NCI-H748 treated with DMSO at 0.1 percent for 48 hours (cell line): Measurements from ENCODE around the gene SPINK7.
A peak's percentile ranks its signal among the peaks of the same experiment; 100 is the strongest.
"Not testable (repeated sequence)": the region's sequence is repeated elsewhere in the genome, so short reads cannot be mapped to it uniquely, and the experiment has no call there.

Experiments
- DNase-seq: peaks from one replicate; lab custom pipeline; 2025; lab: John Stamatoyannopoulos, UW

Gene SPINK7

GRCh38 chr5:148312153-148312552 lies at the start of gene SPINK7:
Gene SPINK7 (plus strand): TSS chr5:148312423. CDS start chr5:148312484, 61 bp downstream.
- no peak for DNase-seq

- DNase-seq = no peak
Measured at GRCh38 chr5:148267962-148268361, 44.3 kb upstream of the SPINK7 start.

- no peak for DNase-seq
Measured at GRCh38 chr5:148268566-148268965, 43.7 kb upstream of the SPINK7 start, which contains the start of gene SPINK13. Gene SPINK13 (plus strand): TSS chr5:148268794. CDS start chr5:148270073, 1,279 bp downstream.

GRCh38 chr5:148275129-148275528 lies 37.1 kb upstream of the SPINK7 start:
- DNase-seq = not testable (repeated sequence)

- peak; percentile 5 for DNase-seq
Measured at GRCh38 chr5:148280893-148281292, 31.3 kb upstream of the SPINK7 start.

- not testable (repeated sequence) for DNase-seq
Measured at GRCh38 chr5:148281336-148281735, 30.9 kb upstream of the SPINK7 start.

- DNase-seq = peak; percentile 38
Measured at GRCh38 chr5:148290271-148291195, 21.7 kb upstream of the SPINK7 start.

GRCh38 chr5:148297731-148298130 lies 14.5 kb upstream of the SPINK7 start:
- DNase-seq = no peak

DNA sequence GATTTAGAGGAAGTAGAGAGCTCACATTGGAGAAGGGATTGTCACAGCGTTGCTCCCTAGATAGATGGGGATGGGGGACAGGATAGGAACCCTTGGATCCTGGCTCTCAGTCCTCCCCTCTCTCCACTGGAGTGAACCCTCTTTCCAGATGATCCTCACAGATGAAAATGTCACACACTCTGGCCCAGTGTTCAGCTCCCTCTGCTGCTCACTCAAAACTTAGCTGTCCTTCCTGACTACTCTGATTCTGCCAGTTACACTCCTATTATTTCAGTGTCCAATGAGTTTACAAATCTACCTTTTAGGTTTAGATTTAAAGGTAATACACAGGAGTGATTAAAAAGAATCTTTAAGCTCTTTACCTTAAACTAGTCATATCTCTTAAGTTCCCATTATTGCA lies 5.8 kb upstream of the SPINK7 start:
- DNase-seq = no peak

DNA sequence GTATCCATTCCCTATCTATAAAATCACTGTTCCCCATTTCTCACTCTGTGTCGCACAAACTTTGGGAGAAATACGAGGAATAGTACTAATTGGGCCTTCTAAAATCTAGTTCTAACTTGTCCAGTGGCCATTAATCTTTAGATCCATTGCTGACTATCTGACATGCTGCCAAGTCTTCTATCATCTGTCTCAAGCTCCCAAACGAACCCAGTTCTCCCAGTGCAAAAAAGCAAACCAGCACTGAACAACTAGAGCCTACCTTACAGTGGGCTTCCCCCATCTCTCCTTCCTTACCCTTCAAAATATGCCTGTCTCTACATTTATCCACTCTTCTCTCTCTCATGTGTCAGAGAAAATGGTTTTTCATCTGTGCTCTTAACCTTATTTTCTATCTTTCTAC lies 3.2 kb upstream of the SPINK7 start:
- DNase-seq = no peak

GRCh38 chr5:148309746-148310145 lies 2.5 kb upstream of the SPINK7 start:
- DNase-seq = no peak

DNA sequence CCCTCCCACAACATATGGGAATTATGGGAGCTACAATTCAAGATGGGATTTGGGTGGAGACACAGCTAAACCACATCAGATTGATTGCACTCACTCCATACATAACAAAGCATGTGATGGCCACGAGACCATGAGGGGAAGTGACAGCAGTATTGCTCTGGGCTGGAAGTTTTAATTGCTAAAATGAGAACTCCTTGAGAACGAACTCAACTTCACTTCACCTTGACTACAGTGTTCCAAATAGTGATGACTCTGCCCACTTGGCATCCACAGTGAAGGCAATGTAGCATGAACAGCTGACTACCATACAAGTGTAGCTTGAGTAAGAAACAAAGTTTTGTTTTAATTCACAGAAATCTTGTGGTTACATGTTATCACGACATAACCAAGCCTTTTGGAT lies 739 bp upstream of the SPINK7 start:
- no peak for DNase-seq

DNA sequence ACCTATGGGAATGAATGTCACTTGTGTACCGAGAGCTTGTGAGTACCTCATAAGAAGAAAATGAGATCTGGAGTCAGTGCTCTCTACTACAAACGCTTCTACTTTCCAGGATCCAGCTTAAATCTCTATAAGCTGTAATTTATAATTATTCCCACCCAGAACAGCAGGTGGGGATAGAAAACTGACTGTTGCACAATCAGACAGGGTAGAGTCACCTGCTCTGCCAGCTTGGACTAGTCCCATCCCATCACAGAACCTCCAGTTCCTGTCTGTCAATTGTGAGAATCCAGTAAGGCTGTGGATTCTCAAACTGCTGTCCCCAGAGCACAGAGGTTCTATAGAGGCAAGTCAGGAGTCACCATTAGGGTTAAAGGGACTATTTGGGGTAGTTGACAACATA lies 2.0 kb downstream of the SPINK7 start:
- DNase-seq = no peak

DNA sequence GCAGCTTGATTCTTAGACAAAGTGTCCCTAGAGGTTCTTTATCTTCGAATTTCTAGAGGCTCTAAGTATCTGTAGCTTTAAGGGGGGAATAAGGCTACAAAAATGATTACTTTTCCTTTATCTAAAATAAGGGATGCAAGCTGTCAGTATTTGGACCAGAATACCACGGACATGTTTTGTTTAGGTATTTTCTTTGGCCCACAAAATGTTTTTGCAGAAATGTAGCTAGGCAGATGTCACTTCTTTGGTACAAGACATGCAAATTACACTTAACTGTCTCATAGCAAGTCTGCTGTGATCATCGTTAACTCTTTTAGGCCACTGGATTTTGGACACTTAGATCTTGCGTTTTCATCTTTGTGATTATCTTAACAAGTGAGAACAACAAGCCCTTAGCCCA lies 2.5 kb downstream of the SPINK7 start:
- no peak for DNase-seq

- not testable (repeated sequence) for DNase-seq
Measured at GRCh38 chr5:148320011-148320963, 8.1 kb downstream of the SPINK7 start.

- no peak for DNase-seq
Measured at GRCh38 chr5:148333262-148333849, 21.1 kb downstream of the SPINK7 start.

GRCh38 chr5:148335259-148335658 lies 23.0 kb downstream of the SPINK7 start, which contains the start of gene SPINK9:
Gene SPINK9 (plus strand): TSS chr5:148335559. CDS start chr5:148335614, 55 bp downstream.
- no peak for DNase-seq

GRCh38 chr5:148336704-148337435 lies 24.6 kb downstream of the SPINK7 start:
- no peak for DNase-seq

DNA sequence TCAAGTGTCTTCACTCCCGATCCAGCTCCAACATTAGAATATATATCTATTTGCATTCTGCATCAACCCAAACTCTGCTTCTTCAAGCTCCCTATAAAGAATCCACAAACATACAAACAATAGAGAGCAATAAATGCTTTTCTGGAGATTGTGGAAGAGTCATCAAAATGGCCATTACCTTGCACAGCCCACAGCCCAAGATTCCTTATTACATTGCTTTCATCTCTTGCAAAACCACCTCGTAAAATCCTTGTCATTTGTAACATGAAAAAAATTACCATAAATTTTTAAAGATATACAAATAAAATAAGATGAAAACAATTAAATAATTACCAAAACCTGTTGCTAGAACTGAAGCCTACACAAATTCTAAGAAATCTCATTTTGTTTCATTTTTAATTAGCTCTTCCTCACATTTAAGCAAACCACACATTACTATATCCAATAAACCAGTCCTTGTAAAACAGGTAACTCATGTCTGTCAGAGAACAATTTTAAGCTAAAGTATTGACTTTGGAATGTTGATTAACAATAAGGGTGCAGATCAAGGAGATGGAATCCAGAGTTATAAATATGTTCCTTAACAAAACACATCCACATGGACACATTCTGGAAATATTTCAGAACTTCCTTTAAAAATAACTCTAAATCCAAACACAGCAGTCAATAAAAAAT lies 30.3 kb downstream of the SPINK7 start:
- DNase-seq = no peak

DNA sequence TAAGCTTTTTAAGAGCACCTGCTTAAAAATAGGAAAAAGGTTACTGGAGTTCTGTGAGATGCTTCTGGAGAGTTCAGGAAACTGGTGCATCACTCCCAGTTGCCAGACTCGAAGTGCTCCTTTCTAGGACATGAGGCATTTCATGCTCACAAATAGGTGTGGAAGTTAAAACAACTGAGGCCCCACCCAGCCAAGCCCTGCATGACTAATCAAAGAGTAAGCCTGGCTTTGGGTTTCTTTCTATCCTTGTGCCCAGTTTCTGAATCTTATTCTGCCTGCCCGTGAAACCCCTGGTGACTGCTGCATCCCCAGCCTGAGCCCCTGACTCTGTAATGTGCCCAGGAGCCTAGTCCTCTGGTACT lies 30.8 kb downstream of the SPINK7 start:
- no peak for DNase-seq
